ENCODE data around the gene FUS. TPM values are rescaled to one million over a fixed set of nuclear protein-coding genes. Genes with fewer than 3 reads are reported as not detected.

Gene FUS
- total and polyA plus RNA-seq, 2 of the 8 experiments (the other 6 are each of a cell fraction or from before 2014, with no cell fraction given): 484 to 685 TPM

- Histone ChIP-seq H2BK120ac (replicated peaks; ENCODE audit: low read depth, low read length) (no peak overlapping the region), H3K56ac (replicated peaks; ENCODE audit: insufficient read length, low read depth, low read length) (no peak overlapping the region), H3K79me2 (ENCODE audit: control insufficient read depth in 1 of 2, insufficient read depth in 2 of 2, low read length in 2 of 2) (no peaks in the 10 kb centered on the region), H3K36me3 (ENCODE audit: control insufficient read depth in 2 of 4, insufficient read depth in 4 of 4, low read length in 3 of 4) (no peaks in the 10 kb centered on the region), H3K9ac (replicated peaks in 1 of 4; ENCODE audit: extremely low read depth in 1 of 4, low read depth in 3 of 4, low read length in 3 of 4) (no peak overlapping the region), H3K18ac (ENCODE audit: extremely low read depth, low read length) (no peak overlapping the region; the same call in 1 of the 2 replicates), H3K23ac (ENCODE audit: insufficient read length) (no peak overlapping the region), H3K9me3 (ENCODE audit: insufficient read depth in 2 of 2, low read depth in 1 of 2, low read length in 1 of 2) (no peaks in the 10 kb centered on the region; a peak in 1 of 4 replicates), H2AK5ac (ENCODE audit: low read depth, low read length) (no peak overlapping the region), H3K4ac (replicated peaks; ENCODE audit: insufficient read length, low read depth, low read length) (no peak overlapping the region), H2AFZ (ENCODE audit: low read length) (no peak overlapping the region), H3K27me3 (replicated peaks in 1 of 4; ENCODE audit: control insufficient read depth in 3 of 4, extremely low read depth in 1 of 4, insufficient read depth in 3 of 4, low read length in 3 of 4) (no peaks in the 10 kb centered on the region; a peak in 1 of 7 replicates), H3K4me1 (replicated peaks in 1 of 4; ENCODE audit: control insufficient read depth in 3 of 4, insufficient read depth in 4 of 4, low read length in 3 of 4) (peaks cover 0 to 3% (median 0%) of the 10 kb centered on the region in 4 experiments; a peak in 1 of 7 replicates), H3K14ac (ENCODE audit: insufficient read length) (no peak overlapping the region), H3K79me1 (ENCODE audit: low read depth, low read length) (no peaks in the 10 kb centered on the region), H3K23me2 (ENCODE audit: low read depth, low read length) (0 out of 2 replicates have a peak, but pooled peaks cover 3% of the 10 kb centered on the region), H3K4me2 (ENCODE audit: insufficient read depth in 1 of 2, low read depth in 2 of 2, low read length in 2 of 2) (no peak overlapping the region), H2BK15ac (ENCODE audit: low read length) (no peak overlapping the region), H4K5ac (ENCODE audit: insufficient read length, low read depth, low read length) (no peak overlapping the region), H2BK5ac (ENCODE audit: low read depth, low read length) (no peak overlapping the region), H2BK20ac (ENCODE audit: low read length) (no peak overlapping the region), H4K20me1 (replicated peaks in 1 of 2; ENCODE audit: control insufficient read depth in 1 of 2, insufficient read depth in 2 of 2, low read length in 2 of 2) (no peaks in the 10 kb centered on the region), H4K91ac (replicated peaks; ENCODE audit: insufficient read length, low read length) (no peak overlapping the region), H3K27ac (ENCODE audit: low read depth, low read length) (no peak overlapping the region), H4K8ac (ENCODE audit: extremely low read depth, insufficient read depth, low read length) (no peak overlapping the region), H3K4me3 (ENCODE audit: extremely low read depth in 1 of 4, insufficient read depth in 2 of 4, low read depth in 3 of 4, low read length in 4 of 4) (no peak overlapping the region), H2BK12ac (ENCODE audit: low read depth, low read length) (0 out of 2 replicates have a peak overlapping the region, but pooled peaks have one; percentile 7)
- 86% methylated on average over 1 of the region's 2 CpGs; no CpG with 5 or more reads in 1 of the 2 experiments for WGBS, 2 experiments (ENCODE audit: extremely low coverage in 1 of 2, insufficient coverage in 1 of 2, insufficient read length in 1 of 2, insufficient replicate concordance in 2 of 2, low coverage in 1 of 2, low lambda C conversion rate in 2 of 2, missing lambda C conversion rate in 1 of 2)
- CTCF ChIA-PET (ENCODE audit: partially characterized antibody): interaction anchor here (2.7 kb wide), 1 partner anchor 12 kb away, joined by 11 read pairs; no protein-coding TSS in a partner anchor
- DNase-seq (ENCODE audit: low read depth in 1 of 2, low spot score in 2 of 2) (no peak), FAIRE-seq (no peak)
- POLR2A ChIA-PET (ENCODE audit: partially characterized antibody): interaction anchor here (0.7 to 6.5 kb wide), 3 partner anchors 10 to 52 kb away, joined by 3 to 62 read pairs (median 3); partner anchors contain the start of gene FUS
- TF ChIP-seq USF2 (IDR thresholded peaks at IDR 0.05; ENCODE audit: low read length): no peak
- TF ChIP-seq PHF8 (conservative IDR thresholded peaks at IDR 0.05; ENCODE audit: low read depth, low read length): no peak
- TF ChIP-seq SP1 (IDR thresholded peaks at IDR 0.05; ENCODE audit: low read depth, low read length): no peak
- TF ChIP-seq SRF (IDR thresholded peaks at IDR 0.05; ENCODE audit: low read depth, low read length): no peak
- TF ChIP-seq SP2 (IDR thresholded peaks at IDR 0.05; ENCODE audit: low read length): no peak
- no peak for TF ChIP-seq CREB1 (IDR thresholded peaks at IDR 0.05)
- TF ChIP-seq CTCF (IDR thresholded peaks at IDR 0.05; ENCODE audit: control extremely low read depth in 1 of 3, insufficient read depth in 1 of 3, low read depth in 1 of 3, low read length in 3 of 3): no peak
- no peak for TF ChIP-seq POLR2AphosphoS5 (IDR thresholded peaks at IDR 0.05; ENCODE audit: low read depth, low read length)
- TF ChIP-seq ZNF274 (IDR thresholded peaks at IDR 0.05; ENCODE audit: borderline replicate concordance, extremely low read depth, low read length): no peak
- TF ChIP-seq TAF7 (optimal IDR thresholded peaks at IDR 0.05; ENCODE audit: borderline replicate concordance, low read depth, low read length): no peak
Observed at GRCh38 chr16:31168848-31169247, 11.1 kb upstream of the FUS start.
